H1 (cell line): Measurements from ENCODE around the gene LARP4.

Experiments used
- EP300 ChIP-seq, 2 experiments: IDR thresholded peaks; 1 replicate in 1 of 2; 2 replicates in 1 of 2; pipeline ENCODE4 v1.6.1; 2011 to 2012; ENCODE audit warnings: low read depth in 2 of 2, low read length in 2 of 2, mild to moderate bottlenecking in 2 of 2, borderline replicate concordance in 1 of 2, inconsistent platforms in 1 of 2, moderate library complexity in 1 of 2
- EZH2 ChIP-seq: fragments of 200-600 bp; sonication (generic); IDR thresholded peaks from 2 replicates; pipeline ENCODE4 v1.7.1; 2012; ENCODE audit warnings: low read depth, mild to moderate bottlenecking, moderate library complexity, low read length, inconsistent platforms; ENCODE audit not compliant: severe bottlenecking

DNA sequence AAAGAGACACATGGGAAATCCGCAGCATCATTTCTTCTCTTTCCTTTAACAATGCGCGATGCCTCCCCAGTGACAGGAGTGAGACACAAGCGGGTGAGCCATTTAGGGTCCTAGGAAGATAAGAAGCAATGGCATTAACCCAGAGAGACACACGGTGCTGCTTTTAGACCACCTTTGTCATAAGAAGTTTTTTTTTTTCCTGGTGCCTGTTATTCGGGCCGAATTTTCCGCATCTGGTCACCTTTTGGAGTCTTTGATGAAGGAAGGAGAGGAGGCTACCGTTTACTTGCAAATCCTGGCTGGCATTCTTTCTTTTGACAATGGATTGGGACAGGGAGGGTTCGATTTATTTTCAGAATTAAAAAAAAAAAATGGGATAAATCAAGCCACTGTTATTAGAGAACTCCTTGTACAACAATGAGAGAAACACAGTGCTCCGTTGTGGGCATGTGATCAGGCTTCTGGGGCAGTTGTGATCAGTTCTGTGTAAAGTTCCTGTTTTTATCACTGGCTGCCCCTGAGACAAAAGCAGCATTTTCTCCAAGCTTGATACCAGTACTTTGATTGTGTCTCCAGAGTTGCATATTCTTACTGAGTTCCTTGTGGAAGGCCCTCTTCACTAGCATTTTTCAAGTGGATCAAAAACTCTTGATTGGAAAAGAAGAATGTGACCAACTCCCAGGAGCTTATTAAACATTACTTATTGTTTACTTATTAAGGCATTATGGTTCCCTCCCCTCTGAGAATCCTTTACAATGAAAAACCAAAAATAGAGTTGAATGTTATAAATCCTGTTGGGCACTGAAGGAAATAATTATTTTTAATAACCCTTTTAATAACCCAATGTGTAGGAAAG lies 105.2 kb downstream of the LARP4 start:
- TF ChIP-seq EP300 (IDR thresholded peaks at IDR 0.05; ENCODE audit: borderline replicate concordance in 1 of 2, low read depth in 2 of 2, low read length in 2 of 2) = no peak
- TF ChIP-seq EZH2 = no peak
